Fibroblast of lung (primary cell): ENCODE data around the gene RIN3.

Experiments
- CTCF ChIP-seq, 2 donors: IDR thresholded peaks in 1 of 2; conservative IDR thresholded peaks in 1 of 2; 1 replicate in 1 of 2; 2 replicates in 1 of 2; pipeline ENCODE4 v1.5.1; 2011 to 2012; ENCODE audit warnings: low read length in 2 of 2, control low read depth in 1 of 2, inconsistent platforms in 1 of 2, low read depth in 1 of 2, mild to moderate bottlenecking in 1 of 2
- EZH2 ChIP-seq: IDR thresholded peaks from 2 replicates; pipeline ENCODE4 v1.5.1; 2012; ENCODE audit warnings: low read length, control low read depth, mild to moderate bottlenecking; ENCODE audit errors: missing control alignments

- TF ChIP-seq CTCF (conservative IDR thresholded peaks at IDR 0.05 in 1 of 2, IDR thresholded peaks at IDR 0.05 in 1 of 2; ENCODE audit: low read depth in 1 of 2, low read length in 2 of 2) (no peak), EZH2 (no peak)
Measured at GRCh38 chr14:92724516-92725340, 211.1 kb downstream of the RIN3 start.
